ENCODE results near the gene PTDSS2.
"Not testable (repeated sequence)": the region's sequence is repeated elsewhere in the genome, so short reads cannot be mapped to it uniquely, and the experiment has no call there.

Gene PTDSS2

DNA sequence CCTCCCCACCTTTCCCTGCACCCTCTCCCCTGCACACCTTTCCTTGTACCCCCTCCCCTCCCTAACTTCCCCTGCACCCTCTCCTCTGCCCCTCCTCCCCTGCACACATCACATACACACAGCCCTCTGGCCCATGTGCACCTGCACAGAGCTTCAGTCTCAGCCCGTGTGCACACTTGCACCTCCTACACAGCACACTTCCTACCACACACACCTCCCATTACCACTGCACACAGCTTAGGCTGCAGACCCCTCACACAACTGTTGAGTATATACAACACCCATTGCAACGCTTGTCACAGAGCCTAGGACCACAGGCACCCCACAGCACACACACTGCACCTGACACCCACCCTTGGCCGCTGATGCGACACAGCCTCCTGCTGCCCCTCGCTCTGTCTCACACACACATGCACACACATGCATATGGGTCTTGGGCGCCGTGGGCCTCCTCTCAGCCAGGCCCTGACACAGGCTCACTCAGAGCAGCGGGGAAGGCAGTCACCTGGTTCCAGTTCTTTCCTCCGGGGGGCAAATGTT lies 35.7 kb upstream of the PTDSS2 start:
- no peak for DNase-seq

DNA sequence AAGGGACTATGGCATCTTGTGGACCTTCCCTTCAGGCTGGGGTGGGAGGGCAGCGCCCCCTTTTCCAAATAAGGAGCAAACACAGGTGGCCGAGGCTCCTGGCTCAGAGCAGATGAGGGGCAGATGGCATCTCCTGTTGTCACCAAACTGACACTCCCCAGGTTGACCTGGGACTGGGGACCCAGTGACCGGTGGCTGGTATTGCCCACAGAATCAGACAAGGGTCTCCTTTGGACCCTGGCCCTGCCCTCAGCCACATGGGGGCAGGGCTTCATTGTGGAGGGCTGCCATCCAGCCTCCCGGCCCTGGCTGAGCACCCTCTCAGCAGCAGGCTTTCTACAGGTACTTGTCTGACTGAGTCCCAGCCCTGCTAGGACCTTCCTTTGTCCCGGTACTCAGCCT lies 34.4 kb upstream of the PTDSS2 start:
- DNase-seq: no peak

DNA sequence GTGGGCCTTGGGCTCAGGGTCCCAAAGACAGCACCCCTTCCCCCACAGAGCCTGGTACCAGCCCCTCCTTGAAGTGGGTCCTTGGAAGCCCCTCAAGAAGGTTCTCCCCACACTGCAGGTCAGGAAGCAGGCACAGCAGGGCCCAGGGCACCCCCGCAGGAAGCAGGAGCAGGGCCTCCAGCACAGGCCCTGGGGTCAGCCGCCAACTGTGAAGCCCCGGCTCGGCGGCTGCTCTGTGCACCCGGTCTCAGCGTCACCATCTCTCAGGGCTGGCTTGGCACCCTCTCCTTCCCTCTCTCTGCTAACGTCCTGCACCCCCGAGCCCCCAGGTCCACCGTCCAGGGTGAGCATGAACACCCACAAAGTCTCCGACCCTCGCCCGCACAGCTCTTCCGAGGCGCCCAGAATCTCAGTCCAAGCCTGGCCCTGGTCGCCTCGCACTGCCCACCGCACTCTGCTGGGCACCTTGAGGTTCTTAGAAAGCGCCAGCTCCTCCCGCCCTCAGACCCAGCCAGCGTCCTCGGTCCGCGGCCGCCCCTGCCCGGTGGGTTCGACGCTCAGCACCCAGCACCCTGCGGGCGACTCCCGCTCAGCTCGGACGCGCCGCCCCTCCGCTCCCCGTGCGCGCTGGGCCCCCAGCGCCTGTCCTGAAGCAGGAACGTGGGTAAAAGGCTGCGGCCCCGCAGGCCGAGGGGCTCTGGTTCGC lies 33.9 kb upstream of the PTDSS2 start:
- no peak for DNase-seq

DNA sequence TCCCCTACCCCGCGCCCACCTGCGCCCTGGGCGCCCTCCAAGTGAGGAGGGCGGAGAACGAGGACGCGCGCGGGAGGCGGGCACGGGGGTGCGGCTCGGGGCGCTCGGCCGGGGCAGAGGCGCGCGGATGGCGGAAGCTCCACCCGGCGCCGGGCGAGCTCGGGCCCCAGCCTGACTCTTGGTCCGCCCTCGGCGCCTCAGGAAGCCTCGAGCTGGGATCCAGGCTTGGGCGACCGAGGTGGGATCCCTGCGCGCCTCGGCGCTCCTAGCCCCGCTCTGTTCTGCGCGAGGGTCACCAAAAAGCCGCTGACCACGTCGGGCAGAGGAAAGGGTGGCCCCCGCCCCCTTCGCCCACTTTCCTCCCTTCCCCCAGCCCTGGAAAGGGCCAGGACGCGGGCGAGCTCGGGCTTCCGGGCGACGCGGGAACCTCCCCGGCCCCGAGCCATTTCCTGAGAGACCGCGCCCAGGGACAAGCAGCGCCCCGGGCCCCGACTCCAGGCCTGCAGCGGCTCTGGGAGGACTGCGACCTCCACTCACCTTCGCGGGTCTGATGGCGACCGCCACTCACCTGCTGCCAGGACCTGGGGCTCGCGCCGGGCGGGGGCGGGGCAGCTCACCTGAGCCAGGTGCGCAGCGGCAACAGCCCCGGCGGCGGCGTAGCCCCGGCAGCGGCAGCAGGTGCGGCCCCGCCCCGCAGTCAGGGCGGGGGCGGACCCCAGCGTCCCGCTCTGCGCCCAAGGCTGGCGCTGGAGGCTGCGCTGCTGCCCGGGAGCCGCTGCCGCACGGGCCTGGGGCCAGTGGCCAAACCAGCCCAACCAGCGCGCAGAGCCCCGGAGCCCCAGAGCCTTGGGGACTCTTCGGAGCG lies 33.1 kb upstream of the PTDSS2 start:
- peak; percentile 43 for DNase-seq

DNA sequence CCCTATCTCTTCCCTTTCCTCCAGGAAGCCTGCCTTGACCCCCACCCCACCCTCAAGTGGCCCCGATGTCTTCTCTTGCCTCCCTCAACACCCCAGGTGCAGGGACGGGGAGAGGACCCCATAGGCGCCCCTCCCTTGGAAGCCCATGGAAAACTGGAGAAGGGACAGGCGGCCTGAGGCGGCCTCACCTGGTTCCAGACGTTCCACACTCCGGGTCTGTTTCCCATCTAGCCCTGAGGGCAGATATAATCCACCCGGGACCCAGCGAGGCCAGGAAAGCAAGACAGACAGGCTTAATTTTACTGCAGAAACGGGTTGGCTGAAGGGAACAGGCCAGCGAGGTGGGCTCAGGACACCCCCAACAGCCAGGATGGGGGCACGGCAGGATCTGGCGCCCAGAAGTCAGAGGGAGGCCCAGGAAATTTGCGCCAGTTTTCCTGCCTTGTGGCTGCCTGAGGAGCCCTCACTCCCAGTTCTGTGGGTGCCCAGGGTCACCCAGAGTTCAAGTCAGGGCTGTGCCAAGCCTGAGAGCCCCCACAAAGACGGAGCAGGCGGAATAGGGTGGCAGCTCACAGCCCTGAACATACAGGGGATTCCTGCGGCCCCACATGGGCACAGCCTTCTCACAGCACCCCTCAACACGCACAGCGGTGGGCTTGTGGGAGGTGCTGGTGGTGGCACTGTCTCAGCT lies 32.3 kb upstream of the PTDSS2 start:
- DNase-seq: no peak

DNA sequence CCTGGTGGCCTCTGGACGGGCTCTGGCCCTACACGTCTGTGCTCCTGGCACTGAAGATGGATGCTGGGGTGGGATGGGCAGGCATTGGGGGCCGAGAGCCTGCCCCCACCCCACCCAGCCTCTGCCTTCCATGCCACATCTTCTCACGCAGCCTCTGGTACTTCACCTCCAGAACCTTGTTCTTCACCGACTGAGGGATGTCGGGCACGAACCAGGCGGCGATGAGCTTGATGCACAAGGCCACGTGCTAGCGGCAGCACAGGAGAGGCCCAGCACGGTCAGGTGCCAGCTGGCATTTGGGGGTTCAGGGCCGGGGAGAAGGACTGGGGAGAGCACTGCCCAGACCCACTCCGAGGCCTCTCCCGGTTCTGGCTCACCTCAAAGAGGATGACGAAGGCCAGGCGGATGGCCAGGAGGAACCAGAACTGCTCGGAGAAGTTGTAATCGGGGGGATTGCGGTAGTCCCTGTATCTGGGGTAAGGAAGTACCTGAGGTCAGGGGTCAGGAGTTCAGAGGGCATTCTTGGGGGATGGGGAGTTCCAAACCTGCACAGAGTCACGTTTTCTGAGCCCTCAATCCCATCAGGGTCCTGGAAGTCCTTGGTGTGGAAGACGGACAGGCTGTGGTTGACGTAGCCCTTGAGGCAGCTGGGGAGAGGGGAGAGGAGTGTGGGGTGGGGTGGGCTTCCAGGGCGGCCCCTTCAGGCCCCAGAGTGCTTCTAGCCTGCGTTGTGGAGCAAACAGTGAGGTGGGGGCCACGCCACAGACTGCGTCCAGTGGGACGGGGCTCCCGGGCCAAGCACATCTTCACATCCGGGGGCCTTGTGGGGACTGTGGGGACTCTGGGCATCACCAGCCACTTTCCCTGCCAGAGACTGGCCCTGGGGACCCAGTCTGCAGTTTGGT lies 31.5 kb upstream of the PTDSS2 start:
- no peak for DNase-seq

DNA sequence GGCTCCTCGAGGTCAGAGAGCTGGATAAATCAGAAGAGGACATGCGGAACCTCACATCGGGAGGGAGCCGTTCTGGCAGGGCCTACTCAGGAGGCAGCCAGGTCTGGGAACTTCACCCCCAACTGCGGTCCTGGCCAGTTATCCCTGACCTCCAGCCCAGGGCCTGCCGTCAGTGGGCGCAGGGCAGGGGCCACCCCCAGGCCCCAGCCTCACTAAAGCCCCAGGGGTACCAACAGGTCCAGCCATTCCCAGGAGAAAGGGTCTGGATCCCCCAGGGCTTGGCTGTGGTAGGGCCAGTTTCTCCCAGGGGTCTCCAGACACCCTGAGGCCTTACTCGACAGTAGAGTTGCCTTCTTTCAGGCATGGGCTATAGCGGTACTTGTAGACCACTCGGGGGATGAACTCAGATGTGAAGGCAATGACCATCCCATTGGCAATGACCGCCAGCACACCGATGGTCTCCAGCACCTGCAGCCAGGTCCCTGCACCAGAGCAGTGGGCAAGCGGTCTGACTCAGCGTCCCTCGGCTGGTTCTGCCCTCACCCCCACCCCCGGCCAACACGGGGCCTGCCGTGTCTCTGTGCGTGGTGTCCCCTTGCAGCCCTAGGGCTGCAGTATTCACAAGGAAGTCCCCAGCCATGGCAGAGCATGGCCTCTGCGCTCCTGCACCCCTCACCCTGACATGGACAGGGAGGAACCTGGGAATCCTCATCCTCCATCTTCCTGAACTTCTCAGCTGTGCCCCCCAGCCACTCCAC lies 30.7 kb upstream of the PTDSS2 start:
- no peak for DNase-seq

DNA sequence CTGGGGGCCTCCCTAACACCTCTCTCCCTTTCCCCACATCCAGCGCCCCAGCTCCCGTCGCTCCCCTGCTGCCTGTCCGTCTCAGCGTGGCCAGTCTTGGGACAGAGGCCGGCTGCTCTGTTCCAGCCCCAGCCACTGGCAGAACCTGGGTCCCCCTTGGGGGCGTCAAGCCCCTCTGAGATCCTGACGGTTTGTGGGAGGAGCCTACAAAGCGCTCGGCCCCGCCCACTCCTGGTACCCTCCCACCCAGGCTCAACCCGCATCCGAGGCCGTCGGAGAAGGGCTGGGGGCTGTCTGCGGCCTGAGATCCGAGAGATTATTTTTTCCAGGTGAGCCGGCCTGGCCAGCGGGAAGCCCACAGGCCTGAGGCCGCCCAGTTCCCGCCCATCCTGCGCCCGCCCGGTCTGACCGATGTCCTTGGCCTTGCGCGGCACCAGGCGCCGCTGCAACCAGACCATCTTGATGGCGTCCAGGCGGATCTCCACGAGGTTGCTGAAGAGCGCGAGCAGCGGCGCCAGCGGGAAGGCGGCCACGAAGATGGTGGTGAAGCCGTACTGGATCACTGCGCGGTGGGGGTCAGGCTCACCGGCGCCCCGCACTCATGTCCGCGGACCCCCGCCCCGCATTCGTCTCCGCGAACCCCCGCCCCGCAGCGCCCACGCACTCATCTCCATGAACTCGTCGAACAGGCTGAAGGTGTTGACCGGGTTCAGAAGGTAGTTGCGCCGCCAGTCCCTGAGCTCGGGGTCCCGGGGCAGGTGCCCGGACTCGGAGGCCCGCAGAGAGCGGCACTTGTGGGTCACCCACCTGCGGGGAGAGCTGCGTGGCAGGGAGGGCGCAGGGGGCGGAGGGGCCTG lies 29.8 kb upstream of the PTDSS2 start:
- no peak for DNase-seq

DNA sequence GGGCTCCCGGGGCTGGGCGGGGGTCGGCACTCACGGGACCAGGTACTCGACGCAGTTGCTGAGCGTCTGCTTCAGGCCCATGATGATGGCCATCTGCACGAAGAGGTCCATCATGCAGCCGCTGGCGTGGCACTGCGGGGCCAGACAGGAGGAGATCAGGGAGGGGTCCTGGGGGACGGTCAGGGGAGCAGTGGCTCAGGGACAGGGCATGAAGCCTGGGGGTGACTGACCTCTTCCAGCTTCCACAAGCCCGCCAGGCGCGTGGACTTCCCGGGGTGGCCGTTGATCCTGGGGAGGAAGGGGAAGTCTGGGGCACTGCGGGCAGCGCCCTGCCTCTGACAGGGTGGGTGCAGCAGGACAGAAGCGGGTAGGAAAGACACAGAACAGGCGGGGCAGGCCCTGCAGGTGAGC lies 29.2 kb upstream of the PTDSS2 start:
- no peak for DNase-seq

DNA sequence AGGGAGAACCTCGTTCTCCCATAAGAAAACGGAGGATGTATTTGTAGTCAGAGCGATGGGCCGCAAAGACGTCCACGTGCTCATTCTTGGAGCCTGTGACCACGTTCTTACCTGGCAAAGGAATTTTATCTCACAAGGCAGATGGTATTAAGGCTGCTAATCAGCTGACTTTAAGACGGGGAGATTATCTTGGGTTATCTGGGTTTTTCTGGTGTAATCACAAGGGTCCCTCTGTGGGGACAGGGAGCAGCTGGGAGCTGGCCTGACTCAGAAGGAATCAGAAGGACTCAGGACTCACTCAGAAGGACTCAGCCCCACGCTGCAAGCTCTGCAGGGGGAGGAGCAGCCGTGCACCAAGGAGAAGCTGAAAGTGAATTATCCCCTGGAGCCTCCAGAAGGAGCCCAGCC lies 27.8 kb upstream of the PTDSS2 start:
- no peak for DNase-seq

DNA sequence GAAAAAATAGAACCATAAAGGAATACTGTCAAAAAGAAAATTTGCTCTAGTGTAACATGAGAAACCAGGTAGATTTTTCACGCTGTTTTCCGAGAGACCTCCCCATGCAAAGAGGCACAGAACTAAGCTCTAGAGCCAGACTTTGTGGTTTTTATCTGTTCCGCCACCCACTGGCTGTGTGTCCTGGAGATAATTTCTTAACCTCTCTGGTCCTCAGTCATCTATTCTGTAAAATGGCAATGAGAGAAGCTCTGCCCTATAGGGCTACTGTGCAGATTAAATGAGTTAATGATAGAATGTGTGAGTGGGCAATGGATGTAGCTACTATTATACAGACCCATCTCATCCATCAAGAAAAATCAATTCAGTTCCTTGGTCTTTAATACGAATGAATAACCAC lies 25.8 kb upstream of the PTDSS2 start:
- no peak for DNase-seq

DNA sequence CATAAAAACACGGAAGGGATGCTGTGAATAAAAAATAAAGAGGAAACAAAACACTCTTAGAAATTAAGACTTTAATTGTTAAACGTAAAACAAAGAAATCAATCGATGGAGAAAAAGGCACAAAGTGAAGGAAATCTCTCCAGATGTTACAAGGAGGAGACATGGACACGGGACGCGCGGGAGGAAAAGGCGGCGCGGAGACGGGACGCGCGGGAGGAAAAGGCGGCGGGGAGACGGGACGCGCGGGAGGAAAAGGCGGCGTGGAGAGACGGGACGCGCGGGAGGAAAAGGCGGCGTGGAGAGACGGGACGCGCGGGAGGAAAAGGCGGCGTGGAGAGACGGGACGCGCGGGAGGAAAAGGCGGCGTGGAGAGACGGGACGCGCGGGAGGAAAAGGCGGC lies 25.3 kb upstream of the PTDSS2 start:
- not testable (repeated sequence) for DNase-seq

DNA sequence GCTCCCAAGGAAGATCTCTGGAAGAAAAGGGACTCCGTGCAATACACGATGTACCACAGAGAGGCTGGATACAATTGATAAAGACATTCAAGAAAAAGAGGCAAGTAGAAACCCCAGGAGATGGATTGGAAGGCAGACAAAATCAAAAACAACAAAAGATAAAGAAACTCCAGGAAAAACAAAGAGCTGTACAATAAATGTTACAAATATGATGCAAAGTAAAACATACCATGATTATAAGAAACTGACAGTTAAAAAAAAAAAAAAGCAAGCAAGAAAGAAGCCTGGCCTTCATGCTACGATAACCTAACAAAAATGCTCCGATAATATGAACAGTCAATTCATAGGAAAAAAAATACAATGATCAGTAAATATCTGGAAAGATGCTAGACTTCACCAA lies 24.8 kb upstream of the PTDSS2 start:
- DNase-seq: no peak

DNA sequence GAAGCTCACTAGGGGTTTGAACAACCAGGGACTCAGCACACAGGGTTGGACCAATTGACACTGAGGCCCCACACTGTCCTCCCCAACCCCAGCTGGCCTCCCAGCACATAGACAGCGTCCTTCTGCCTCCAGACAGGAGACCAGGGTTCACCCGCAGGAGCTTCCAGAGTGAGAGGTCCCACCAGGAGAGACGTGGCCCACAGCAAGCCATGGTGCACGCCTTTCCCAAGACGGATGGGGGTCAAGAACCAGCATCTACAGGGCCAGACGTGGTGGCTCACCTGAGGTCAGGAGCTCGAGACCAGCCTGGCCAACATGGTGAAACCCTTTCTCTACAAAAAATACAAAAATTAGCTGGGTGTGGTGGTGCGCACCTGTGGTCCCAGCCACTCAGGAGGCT lies 23.2 kb upstream of the PTDSS2 start:
- DNase-seq: no peak

DNA sequence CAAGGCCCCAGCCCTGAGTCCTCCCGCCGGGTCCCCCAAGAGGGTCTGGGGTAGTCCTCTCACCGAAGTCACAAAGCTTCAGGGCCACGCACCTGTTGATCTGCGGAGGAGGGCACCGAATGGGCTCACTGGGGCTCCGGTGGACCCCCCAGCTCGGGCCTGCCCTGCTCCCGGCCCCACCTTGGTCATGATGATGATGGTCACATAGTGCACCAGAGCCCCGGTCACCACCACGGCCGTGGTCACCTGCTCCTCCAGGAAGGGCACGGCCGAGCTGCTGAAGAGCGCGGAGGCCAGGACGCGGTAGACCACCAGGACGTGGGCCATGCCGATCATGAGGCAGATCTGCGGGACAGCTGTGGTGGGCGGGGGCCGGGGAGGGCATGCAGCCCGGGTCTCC lies 21.8 kb upstream of the PTDSS2 start:
- no peak for DNase-seq

DNA sequence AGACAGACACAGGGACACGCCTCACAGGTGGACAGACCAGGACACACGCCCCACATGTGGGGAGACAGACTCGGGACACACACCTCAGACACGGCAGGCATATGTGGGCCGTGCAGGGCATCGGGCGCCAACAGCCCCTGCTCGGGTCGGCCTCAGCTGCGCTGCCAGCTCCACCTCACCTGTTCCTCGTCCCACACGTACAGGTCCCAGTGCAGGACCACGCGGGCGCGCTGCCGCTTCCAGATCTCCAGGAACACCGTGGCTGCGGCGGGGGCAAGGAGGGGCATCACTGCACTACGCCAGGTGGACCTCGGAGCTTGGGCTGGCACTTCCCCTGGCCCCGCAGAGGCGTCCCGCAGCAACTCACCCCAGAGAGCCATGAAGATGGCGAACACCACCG lies 20.7 kb upstream of the PTDSS2 start:
- no peak for DNase-seq

DNA sequence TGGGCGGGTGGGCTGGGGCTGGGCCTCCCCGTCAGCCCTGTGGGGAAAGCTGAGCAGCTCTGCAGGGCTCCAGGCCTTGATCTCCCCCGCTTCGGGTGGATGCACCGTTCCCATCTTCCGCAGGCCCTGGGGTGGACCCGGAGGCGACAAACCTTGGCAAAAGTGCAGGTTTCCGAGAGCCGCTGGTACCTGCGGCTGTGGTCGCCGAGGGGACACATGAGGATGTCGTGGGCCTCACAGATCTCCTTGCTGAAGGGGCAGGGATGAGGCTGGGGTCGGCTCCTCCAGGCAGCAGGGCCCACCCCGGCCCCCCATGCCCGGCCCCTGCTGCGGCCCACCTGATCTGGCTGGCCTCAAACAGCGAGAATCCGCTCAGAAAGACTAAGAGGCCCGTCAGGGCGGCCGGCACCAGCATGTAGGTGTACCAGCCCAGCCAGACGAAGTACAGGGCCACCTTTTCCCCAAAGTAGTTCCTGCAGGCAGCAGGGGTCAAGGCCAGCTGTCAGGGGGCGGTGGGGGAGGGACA lies 20.1 kb upstream of the PTDSS2 start:
- DNase-seq: no peak

DNA sequence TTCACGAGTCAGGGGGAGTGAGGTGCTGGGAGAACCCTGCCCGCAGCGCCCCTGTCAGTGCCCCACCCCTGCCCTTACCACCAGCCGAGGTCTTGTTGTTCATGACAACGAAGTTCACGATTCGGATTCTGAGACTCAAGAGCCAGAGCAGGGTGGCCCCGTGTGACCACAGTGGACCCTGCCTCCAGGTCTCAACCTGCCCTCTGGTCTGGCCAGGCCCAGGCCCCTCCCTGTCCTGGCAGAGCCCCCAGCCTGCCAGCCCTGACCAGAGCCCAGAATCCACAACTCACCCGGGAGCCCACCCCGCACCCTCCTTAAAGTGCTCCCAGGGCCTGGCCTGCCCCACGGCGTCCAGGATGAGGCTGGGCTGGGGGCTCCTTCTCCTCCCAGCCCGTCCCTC lies 18.2 kb upstream of the PTDSS2 start:
- DNase-seq: no peak

DNA sequence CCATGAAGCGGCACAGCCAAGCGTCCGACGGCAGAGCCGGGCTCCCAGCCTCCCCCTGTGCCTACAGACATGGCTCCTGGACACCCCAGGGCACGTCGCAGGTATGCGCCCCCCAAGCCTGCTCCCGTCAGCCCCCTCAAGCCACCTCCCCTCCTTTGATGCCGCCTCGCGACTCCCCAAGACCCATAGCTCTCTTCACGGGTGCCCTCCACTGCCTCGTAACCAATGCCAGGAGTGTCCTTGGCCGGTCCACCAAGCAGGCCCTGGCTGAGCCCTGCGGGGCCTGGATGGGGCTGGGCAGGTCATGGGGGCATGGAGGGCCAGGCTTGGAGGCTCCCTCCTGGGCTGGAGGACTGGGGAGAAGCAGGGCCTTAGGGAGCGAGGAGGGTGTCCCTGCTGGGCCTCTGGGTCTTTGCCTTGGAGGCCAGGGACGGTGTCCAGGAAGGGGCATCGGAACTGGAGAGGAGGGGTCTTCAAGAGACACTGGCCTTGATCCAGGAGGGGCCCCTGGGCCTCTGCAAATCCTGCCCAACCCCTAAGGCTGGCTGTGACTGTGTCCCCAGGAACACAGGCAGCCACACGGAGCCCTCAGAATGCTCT lies 17.5 kb upstream of the PTDSS2 start:
- no peak for DNase-seq

DNA sequence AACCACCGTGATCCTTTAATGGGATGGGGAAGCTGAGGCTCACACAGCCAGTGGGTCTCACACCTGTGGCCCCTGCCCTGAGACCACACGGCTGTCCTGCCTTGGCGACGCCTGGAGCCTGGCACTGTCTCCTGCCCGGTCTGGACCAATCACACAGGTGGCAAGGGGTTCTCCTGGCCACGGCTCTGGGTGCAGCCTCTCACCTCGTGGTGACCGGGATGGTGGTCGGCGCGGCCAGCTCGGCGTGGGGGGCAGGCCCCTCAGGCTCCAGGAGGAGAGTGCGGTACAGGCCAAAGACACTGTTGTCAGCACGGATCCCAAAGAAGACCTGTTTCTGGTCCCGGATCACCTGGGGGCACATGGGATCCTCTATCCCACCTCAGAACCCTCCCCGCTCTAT lies 17.0 kb upstream of the PTDSS2 start:
- no peak for DNase-seq

Measured in activated gamma-delta T cell treated with Interleukin-2 at 50 U/mL for 16 hours (primary cell).